IMR-90 (cell line): ENCODE measurements around the gene TEX11. TPM values are rescaled to one million over a fixed set of nuclear protein-coding genes. Genes with fewer than 3 reads are reported as not detected.

ENCODE experiments used
- ATAC-seq: fragments of 200-7000 bp; cut with Tn5 transposase; 2 replicates; pipeline ENCODE4 v1.9.1; 2020; ENCODE audit warnings: low read depth, mild to moderate bottlenecking, moderate library complexity
- BruUV-seq: library from RNA; stranded (reverse); fragments of 400-500 nt; replicated peaks from 2 replicates; lab custom pipeline; 2021; lab: Mats Ljungman, UMichigan
- CTCF ChIA-PET: fragments of 300-600 bp; formaldehyde crosslinking; extraction: SDS; loops from one replicate; lab custom pipeline; 2021; ENCODE audit warnings: antibody characterized with exemption; lab: Yijun Ruan, JAX
- POLR2A ChIA-PET: fragments of 300-600 bp; sonication (Branson Sonifier 250); formaldehyde crosslinking; loops from one replicate; lab custom pipeline; 2022; ENCODE audit warnings: antibody characterized with exemption; ENCODE audit not compliant: unreplicated experiment; lab: Charles Lee
- DNase-seq: peaks from one replicate; pipeline ENCODE4 v3.0.0; 2013
- H2AFZ ChIP-seq: replicated peaks from 2 replicates; pipeline ENCODE3; 2013; ENCODE audit warnings: low read length, mild to moderate bottlenecking; ENCODE audit not compliant: poor library complexity
- H2AK5ac ChIP-seq: 2 replicates; pipeline ENCODE4 v1.6.1; 2013; ENCODE audit warnings: low read depth, low read length, inconsistent platforms
- H2AK9ac ChIP-seq: replicated peaks from 2 replicates; pipeline ENCODE3; 2013; ENCODE audit warnings: mild to moderate bottlenecking, low read depth, low read length, moderate library complexity; ENCODE audit not compliant: poor library complexity
- H2BK120ac ChIP-seq: 2 replicates; pipeline ENCODE4 v1.6.1; 2013; ENCODE audit warnings: low read depth, low read length, inconsistent platforms
- H2BK15ac ChIP-seq: 3 replicates; pipeline ENCODE4 v1.6.1; 2013; ENCODE audit warnings: low read depth, low read length, inconsistent platforms
- H2BK20ac ChIP-seq: 2 replicates; pipeline ENCODE4 v1.6.1; 2013; ENCODE audit warnings: low read depth, mild to moderate bottlenecking, inconsistent platforms, low read length, moderate library complexity
- H2BK5ac ChIP-seq: 2 replicates; pipeline ENCODE4 v1.6.1; 2013; ENCODE audit warnings: mild to moderate bottlenecking, low read depth, low read length, inconsistent platforms; ENCODE audit not compliant: poor library complexity, severe bottlenecking
- H3K14ac ChIP-seq: replicated peaks from 2 replicates; pipeline ENCODE4 v1.6.1; 2013; ENCODE audit warnings: low read depth, low read length, inconsistent platforms
- H3K18ac ChIP-seq: 2 replicates; pipeline ENCODE4 v1.6.1; 2013; ENCODE audit warnings: low read depth, low read length, control low read depth
- H3K23ac ChIP-seq: 2 replicates; pipeline ENCODE4 v1.6.1; 2013; ENCODE audit warnings: low read depth, low read length, inconsistent platforms
- H3K27ac ChIP-seq: 2 replicates; pipeline ENCODE4 v1.5.1; 2013; ENCODE audit warnings: mild to moderate bottlenecking, control low read depth, low read length; ENCODE audit not compliant: insufficient read depth
- H3K27me3 ChIP-seq: 2 replicates; pipeline ENCODE4 v1.6.1; 2013; ENCODE audit warnings: low read length; ENCODE audit not compliant: control insufficient read depth, insufficient read depth
- H3K36me3 ChIP-seq: 2 replicates; pipeline ENCODE4 v1.6.1; 2013; ENCODE audit warnings: low read length, mixed read lengths; ENCODE audit not compliant: control insufficient read depth, insufficient read depth
- H3K4ac ChIP-seq: 2 replicates; pipeline ENCODE4 v1.6.1; 2013; ENCODE audit warnings: low read depth, low read length, inconsistent platforms
- H3K4me1 ChIP-seq: 2 replicates; pipeline ENCODE4 v1.6.1; 2013; ENCODE audit warnings: low read length, mixed read lengths; ENCODE audit not compliant: control insufficient read depth, insufficient read depth
- H3K4me2 ChIP-seq: 2 replicates; pipeline ENCODE4 v1.6.1; 2013; ENCODE audit warnings: low read depth, mild to moderate bottlenecking, control low read depth, low read length, moderate library complexity
- H3K4me3 ChIP-seq: 2 replicates; pipeline ENCODE4 v1.5.1; 2013; ENCODE audit warnings: low read depth, mild to moderate bottlenecking, control low read depth, low read length, moderate library complexity; ENCODE audit not compliant: insufficient read depth
- H3K56ac ChIP-seq: 2 replicates; pipeline ENCODE4 v1.6.1; 2013; ENCODE audit warnings: low read length, inconsistent platforms; ENCODE audit not compliant: insufficient read depth; ENCODE audit errors: extremely low read depth
- H3K79me1 ChIP-seq, 2 experiments: 2 replicates each; pipeline ENCODE4 v1.6.1; 2013; ENCODE audit warnings: low read length in 2 of 2, inconsistent platforms in 1 of 2, low read depth in 1 of 2
- H3K9ac ChIP-seq: 2 replicates; pipeline ENCODE4 v1.6.1; 2013; ENCODE audit warnings: low read depth, low read length, control low read depth
- H3K9me1 ChIP-seq: 2 replicates; pipeline ENCODE4 v1.6.1; 2013; ENCODE audit warnings: low read length, inconsistent platforms; ENCODE audit not compliant: insufficient read depth
- H3K9me3 ChIP-seq: 2 replicates; pipeline ENCODE4 v1.6.1; 2013; ENCODE audit warnings: low read length; ENCODE audit not compliant: control insufficient read depth, insufficient read depth
- H4K20me1 ChIP-seq: 2 replicates; pipeline ENCODE4 v1.6.1; 2013; ENCODE audit warnings: low read length, inconsistent platforms; ENCODE audit not compliant: insufficient read depth
- H4K5ac ChIP-seq: 2 replicates; pipeline ENCODE4 v1.6.1; 2013; ENCODE audit warnings: mild to moderate bottlenecking, low read depth, low read length, control low read depth
- H4K8ac ChIP-seq, 2 experiments: 2 replicates each; pipeline ENCODE4 v1.6.1; 2013; ENCODE audit warnings: low read depth in 2 of 2, low read length in 2 of 2, control low read depth in 1 of 2, inconsistent platforms in 1 of 2
- H4K91ac ChIP-seq: 2 replicates; pipeline ENCODE4 v1.6.1; 2013; ENCODE audit warnings: low read depth, low read length, inconsistent platforms; ENCODE audit not compliant: insufficient read depth
- CHD1 ChIP-seq: IDR thresholded peaks from 2 replicates; pipeline ENCODE4 v1.6.1; 2012; ENCODE audit warnings: low read depth, low read length, improper control_type of control experiment
- FOS ChIP-seq: fragments of 150-350 bp; IDR thresholded peaks from 2 replicates; pipeline ENCODE4 v1.6.1; 2016; ENCODE audit warnings: low read depth, low read length
- MAFK ChIP-seq: IDR thresholded peaks from 2 replicates; pipeline ENCODE4 v1.6.1; 2012; ENCODE audit warnings: low read depth, low read length, improper control_type of control experiment
- MXI1 ChIP-seq: IDR thresholded peaks from 2 replicates; pipeline ENCODE4 v1.6.1; 2012; ENCODE audit warnings: low read depth, mild to moderate bottlenecking, low read length, moderate library complexity, borderline replicate concordance
- NFE2L2 ChIP-seq: fragments of 150-350 bp; IDR thresholded peaks from 2 replicates; pipeline ENCODE4 v1.6.1; 2016; ENCODE audit warnings: low read depth, mild to moderate bottlenecking, low read length
- POLR2A ChIP-seq: IDR thresholded peaks from 2 replicates; pipeline ENCODE4 v1.6.1; 2012; ENCODE audit warnings: mild to moderate bottlenecking, low read depth, low read length
- RCOR1 ChIP-seq: IDR thresholded peaks from 2 replicates; pipeline ENCODE4 v1.6.1; 2012; ENCODE audit warnings: mild to moderate bottlenecking, low read length, improper control_type of control experiment; ENCODE audit not compliant: insufficient replicate concordance
- RFX5 ChIP-seq: IDR thresholded peaks from 2 replicates; pipeline ENCODE4 v1.8.0; 2012; ENCODE audit warnings: low read depth, mild to moderate bottlenecking, low read length, moderate library complexity
- SMC3 ChIP-seq: fragments of 150-350 bp; IDR thresholded peaks from 2 replicates; pipeline ENCODE4 v1.6.1; 2016; ENCODE audit warnings: low read depth, mild to moderate bottlenecking, antibody characterized with exemption, low read length, moderate library complexity
- WGBS, 2 experiments: methylation state at CpG; one replicate each; pipeline versions ENCODE4 v1.1.5 to v1.1.7; 2013; ENCODE audit warnings: missing lambda C conversion rate in 2 of 2; ENCODE audit not compliant: insufficient read length in 1 of 2; ENCODE audit errors: extremely low coverage in 2 of 2; 5-methylcytosine and 5-hydroxymethylcytosine counted together
- dilution Hi-C: fragments of 300-500 bp; cut with HindIII; formaldehyde crosslinking; loops from one replicate; pipeline ENCODE4 v1.14.3; 2018; ENCODE audit warnings: low sequenced_read_pairs; ENCODE audit not compliant: unreplicated experiment
- in situ Hi-C: fragments of 300-500 bp; cut with MboI; formaldehyde crosslinking; loops from 3 replicates; pipeline ENCODE4 v1.14.3; 2019; ENCODE audit warnings: low sequenced_read_pairs, inconsistent platforms, mixed read lengths
- intact Hi-C: fragments of 100-400 bp; cut with micrococcal nuclease; formaldehyde crosslinking; loops from 2 replicates; pipeline ENCODE4 v1.10.0; 2022
- polyA plus RNA-seq, 3 experiments: library from polyadenylated mRNA; depleted of rRNA; stranded (reverse); fragments of >200 nt; gene quantifications; 2 replicates each; pipeline ENCODE4 v1.2.3, GENCODE V29; 2012; ENCODE audit warnings: low replicate concordance in 1 of 3
- total RNA-seq: library from RNA; depleted of rRNA; stranded (reverse); fragments of >200 nt; gene quantifications from 2 replicates; pipeline ENCODE4 v1.2.3, GENCODE V29; 2012
- TF ChIP-seq, protein P1 (sequence below): conservative IDR thresholded peaks from 2 replicates; pipeline ENCODE4 v1.5.1; 2012; ENCODE audit warnings: mild to moderate bottlenecking, low read depth, low read length, improper control_type of control experiment
- TF ChIP-seq, protein P2 (sequence below): fragments of 150-350 bp; IDR thresholded peaks from 2 replicates; pipeline ENCODE4 v1.6.1; 2017; ENCODE audit warnings: mild to moderate bottlenecking, antibody characterized with exemption, low read length, low read depth

Gene TEX11
- total and polyA plus RNA-seq, 2 of the 4 experiments (the other 2 are of a cell fraction) = not detected

DNA sequence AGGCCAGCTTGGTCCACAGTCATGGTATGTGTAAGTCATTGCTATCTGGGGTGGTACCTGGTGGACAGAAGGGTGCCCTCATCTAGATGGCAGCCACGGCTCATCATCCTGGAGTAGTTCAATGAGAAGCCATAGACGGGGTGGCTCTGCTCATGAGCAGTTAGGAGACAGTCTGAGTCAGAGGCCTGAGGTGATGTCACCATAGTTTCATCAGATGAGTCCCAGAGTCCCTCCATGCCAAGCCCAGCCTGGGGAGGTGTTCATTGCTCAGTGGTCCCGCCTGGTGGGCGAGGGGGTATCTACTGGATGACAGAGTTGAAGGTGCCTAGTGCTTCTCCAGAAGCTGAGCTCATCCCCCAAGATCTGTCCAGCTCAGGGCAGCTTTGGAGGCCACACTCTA, 414.1 kb downstream of the TEX11 start:
- CTCF ChIA-PET = no interaction called here
- no peak overlapping the region for H4K5ac ChIP-seq
- TF ChIP-seq SMC3 (no peak), MAFK (no peak), MXI1 (no peak), RCOR1 (no peak), CHD1 (no peak), NFE2L2 (no peak), POLR2A (no peak), RFX5 (no peak), FOS (no peak)
- TF ChIP-seq, protein P1, sequence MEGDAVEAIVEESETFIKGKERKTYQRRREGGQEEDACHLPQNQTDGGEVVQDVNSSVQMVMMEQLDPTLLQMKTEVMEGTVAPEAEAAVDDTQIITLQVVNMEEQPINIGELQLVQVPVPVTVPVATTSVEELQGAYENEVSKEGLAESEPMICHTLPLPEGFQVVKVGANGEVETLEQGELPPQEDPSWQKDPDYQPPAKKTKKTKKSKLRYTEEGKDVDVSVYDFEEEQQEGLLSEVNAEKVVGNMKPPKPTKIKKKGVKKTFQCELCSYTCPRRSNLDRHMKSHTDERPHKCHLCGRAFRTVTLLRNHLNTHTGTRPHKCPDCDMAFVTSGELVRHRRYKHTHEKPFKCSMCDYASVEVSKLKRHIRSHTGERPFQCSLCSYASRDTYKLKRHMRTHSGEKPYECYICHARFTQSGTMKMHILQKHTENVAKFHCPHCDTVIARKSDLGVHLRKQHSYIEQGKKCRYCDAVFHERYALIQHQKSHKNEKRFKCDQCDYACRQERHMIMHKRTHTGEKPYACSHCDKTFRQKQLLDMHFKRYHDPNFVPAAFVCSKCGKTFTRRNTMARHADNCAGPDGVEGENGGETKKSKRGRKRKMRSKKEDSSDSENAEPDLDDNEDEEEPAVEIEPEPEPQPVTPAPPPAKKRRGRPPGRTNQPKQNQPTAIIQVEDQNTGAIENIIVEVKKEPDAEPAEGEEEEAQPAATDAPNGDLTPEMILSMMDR = no peak
- TF ChIP-seq, protein P2, sequence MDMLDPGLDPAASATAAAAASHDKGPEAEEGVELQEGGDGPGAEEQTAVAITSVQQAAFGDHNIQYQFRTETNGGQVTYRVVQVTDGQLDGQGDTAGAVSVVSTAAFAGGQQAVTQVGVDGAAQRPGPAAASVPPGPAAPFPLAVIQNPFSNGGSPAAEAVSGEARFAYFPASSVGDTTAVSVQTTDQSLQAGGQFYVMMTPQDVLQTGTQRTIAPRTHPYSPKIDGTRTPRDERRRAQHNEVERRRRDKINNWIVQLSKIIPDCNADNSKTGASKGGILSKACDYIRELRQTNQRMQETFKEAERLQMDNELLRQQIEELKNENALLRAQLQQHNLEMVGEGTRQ = no peak
- H3K27me3 ChIP-seq = no peaks in the 10 kb centered on the region; the same call in 1 of the 2 replicates
- H4K91ac ChIP-seq = no peak overlapping the region
- H2AFZ ChIP-seq = no peak overlapping the region
- H3K4me3 ChIP-seq = no peak overlapping the region
- no peak overlapping the region for H3K9ac ChIP-seq
- POLR2A ChIA-PET = no interaction called here
- ATAC-seq = no peak
- H3K9me3 ChIP-seq = no peaks in the 10 kb centered on the region
- DNase-seq = peak; percentile 20
- WGBS, 2 experiments = no CpG with 5 or more reads among the region's 4 CpGs
- no peak overlapping the region for H3K4me2 ChIP-seq
- no peak overlapping the region for H3K23ac ChIP-seq
- H3K56ac ChIP-seq = no peak overlapping the region
- H2BK20ac ChIP-seq = no peak overlapping the region
- no peak overlapping the region for H2BK120ac ChIP-seq
- H3K4me1 ChIP-seq = no peaks in the 10 kb centered on the region
- BruUV-seq = no TSS peak
- no peak overlapping the region for H2AK9ac ChIP-seq
- no peaks in the 10 kb centered on the region for H4K20me1 ChIP-seq
- no peak overlapping the region for H2BK5ac ChIP-seq
- H3K27ac ChIP-seq = no peak overlapping the region
- H3K18ac ChIP-seq = no peak overlapping the region
- H3K14ac ChIP-seq = no peak overlapping the region
- H3K79me1 ChIP-seq = no peaks in the 10 kb centered on the region; a peak in 1 of 4 replicates
- H4K8ac ChIP-seq = no peak overlapping the region
- in situ Hi-C loops (no loop called here), dilution Hi-C loops (no loop called here), intact Hi-C loops (no loop called here)
- no peak overlapping the region for H2BK15ac ChIP-seq
- H3K9me1 ChIP-seq = peaks cover 3% of the 10 kb centered on the region; the same call in 1 of the 2 replicates
- no peak overlapping the region for H3K4ac ChIP-seq
- no peak overlapping the region for H2AK5ac ChIP-seq
- peaks cover 26% of the 10 kb centered on the region for H3K36me3 ChIP-seq
